ENCODE results near the gene TBC1D24. TPM values are rescaled to one million over a fixed set of nuclear protein-coding genes. Genes with fewer than 3 reads are reported as not detected.
A peak's percentile ranks its signal among the peaks of the same experiment; 100 is the strongest.

The TBC1D24 gene
- total RNA-seq, 2 experiments from 2014 or later, result 18.7 to 23.3 TPM

- no peak overlapping the region for H3K27ac Mint-ChIP-seq
- ATAC-seq (no peak), DNase-seq (no peak)
- CTCF ChIA-PET, result interaction anchor here (0.9 kb wide), 1 partner anchor 17 kb away, joined by 3 read pairs; no protein-coding TSS in a partner anchor
- H3K4me1 Mint-ChIP-seq, result peaks cover 17% of the 10 kb centered on the region
- no peaks in the 10 kb centered on the region for H3K9me3 Mint-ChIP-seq (ENCODE audit: low read depth)
- H3K4me3 Mint-ChIP-seq, result no peak overlapping the region
- H3K36me3 Mint-ChIP-seq, result no peaks in the 10 kb centered on the region
- H3K27me3 Mint-ChIP-seq, result no peaks in the 10 kb centered on the region
These were observed 9.3 kb downstream of the TBC1D24 start for GRCh38 chr16:2483939-2484897.

GRCh38 chr16:2484898-2485508, 10.1 kb downstream of the TBC1D24 start:
- ATAC-seq (no peak), DNase-seq (no peak)
- no peaks in the 10 kb centered on the region for H3K9me3 Mint-ChIP-seq (ENCODE audit: low read depth)
- no peak overlapping the region for H3K27ac Mint-ChIP-seq
- CTCF ChIA-PET, result interaction anchor here (0.9 to 2.1 kb wide), 2 partner anchors 11 to 16 kb away, joined by 3 to 9 read pairs; partner anchors contain the start of gene TBC1D24
- no peaks in the 10 kb centered on the region for H3K36me3 Mint-ChIP-seq
- H3K4me3 Mint-ChIP-seq, result no peak overlapping the region
- H3K27me3 Mint-ChIP-seq, result no peaks in the 10 kb centered on the region
- H3K4me1 Mint-ChIP-seq, result peaks cover 17% of the 10 kb centered on the region

DNA sequence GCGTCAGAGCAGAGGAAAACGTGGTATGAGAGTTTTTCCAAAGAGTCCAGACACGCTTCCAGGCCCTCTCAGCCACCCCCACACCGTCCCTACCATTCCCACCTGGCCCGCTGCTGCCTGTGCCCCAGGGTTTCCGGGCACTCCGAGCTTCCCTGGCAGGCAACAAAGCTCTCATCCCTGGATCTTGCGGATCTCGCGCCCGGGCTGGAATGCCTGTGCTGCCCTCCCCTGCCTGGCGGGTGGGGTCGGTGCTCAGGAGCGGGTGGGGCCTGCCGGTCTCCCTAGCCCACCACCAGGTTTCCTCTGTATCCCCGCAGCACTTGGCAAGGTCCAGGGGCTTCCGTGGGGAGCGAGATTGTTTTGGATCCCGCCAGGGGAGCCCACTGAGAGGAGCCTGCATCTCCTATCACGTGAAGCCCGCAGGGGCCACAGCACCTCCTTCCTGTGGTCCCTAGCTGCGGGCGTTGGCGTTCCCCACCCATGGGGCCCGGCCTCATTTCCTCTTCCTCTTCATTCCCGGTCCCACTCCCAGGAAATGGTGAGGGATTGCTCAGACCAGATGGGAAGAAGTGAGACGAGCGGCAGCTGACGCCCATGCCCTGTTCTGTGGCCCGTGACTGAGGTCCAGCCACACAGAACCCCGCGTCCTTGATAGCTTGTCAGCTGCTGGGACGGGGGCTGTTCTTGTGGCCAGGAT, 11.0 kb downstream of the TBC1D24 start:
- no peaks in the 10 kb centered on the region for H3K9me3 Mint-ChIP-seq (ENCODE audit: low read depth)
- H3K27ac Mint-ChIP-seq, result no peak overlapping the region
- ATAC-seq (no peak), DNase-seq (no peak)
- H3K36me3 Mint-ChIP-seq, result no peaks in the 10 kb centered on the region
- peaks cover 17% of the 10 kb centered on the region for H3K4me1 Mint-ChIP-seq
- H3K27me3 Mint-ChIP-seq, result no peaks in the 10 kb centered on the region
- CTCF ChIA-PET, result interaction anchor here (0.7 to 2.4 kb wide), 6 partner anchors 12 to 146 kb away, joined by 3 to 10 read pairs (median 6); partner anchors contain the start of genes ABCA3 and TBC1D24
- H3K4me3 Mint-ChIP-seq, result no peak overlapping the region

GRCh38 chr16:2486645-2487516, 12.0 kb downstream of the TBC1D24 start:
- peak; percentile 76 for DNase-seq
- ATAC-seq, result peak; percentile 86
- no peak overlapping the region for H3K4me3 Mint-ChIP-seq
- H3K9me3 Mint-ChIP-seq (ENCODE audit: low read depth), result no peaks in the 10 kb centered on the region
- H3K36me3 Mint-ChIP-seq, result no peaks in the 10 kb centered on the region
- no peak overlapping the region for H3K27ac Mint-ChIP-seq
- peaks cover 17% of the 10 kb centered on the region for H3K4me1 Mint-ChIP-seq
- no peaks in the 10 kb centered on the region for H3K27me3 Mint-ChIP-seq
- CTCF ChIA-PET, result interaction anchor here (0.7 to 2.4 kb wide), 7 partner anchors 13 to 182 kb away, joined by 3 to 10 read pairs (median 5); partner anchors contain the start of genes ABCA3 and TBC1D24

DNA sequence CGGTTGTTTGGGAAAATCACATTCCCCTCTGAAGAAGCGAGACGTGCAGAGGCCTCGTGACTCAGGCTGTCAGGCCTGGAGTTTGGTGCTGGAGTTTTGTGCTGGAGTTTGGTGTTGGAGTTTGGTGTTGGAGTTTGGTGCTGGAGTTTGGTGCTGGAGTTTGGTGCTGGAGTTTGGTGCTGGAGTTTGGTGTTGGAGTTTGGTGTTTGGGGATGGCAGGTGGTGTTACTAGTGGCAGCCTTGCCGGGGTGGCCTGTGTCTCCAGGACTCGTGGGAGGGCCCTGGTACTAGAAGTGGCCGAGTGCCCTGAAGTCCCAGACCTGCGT, 12.6 kb downstream of the TBC1D24 start:
- no peak for DNase-seq
- no peak for ATAC-seq
- Mint-ChIP-seq H3K27ac (no peak overlapping the region), H3K36me3 (no peaks in the 10 kb centered on the region), H3K4me1 (peaks cover 17% of the 10 kb centered on the region), H3K4me3 (no peak overlapping the region), H3K9me3 (ENCODE audit: low read depth) (no peaks in the 10 kb centered on the region), H3K27me3 (no peaks in the 10 kb centered on the region)
- CTCF ChIA-PET, result interaction anchor here (1.1 to 2.4 kb wide), 3 partner anchors 13 to 147 kb away, joined by 4 to 10 read pairs (median 8); partner anchors contain the start of gene ABCA3

GRCh38 chr16:2487903-2488531, 13.1 kb downstream of the TBC1D24 start:
- no peak overlapping the region for H3K27ac Mint-ChIP-seq
- DNase-seq (no peak), ATAC-seq (no peak)
- no peaks in the 10 kb centered on the region for H3K9me3 Mint-ChIP-seq (ENCODE audit: low read depth)
- peaks cover 17% of the 10 kb centered on the region for H3K4me1 Mint-ChIP-seq
- H3K27me3 Mint-ChIP-seq, result no peaks in the 10 kb centered on the region
- CTCF ChIA-PET, result interaction anchor here (0.7 to 2.9 kb wide), 7 partner anchors 11 to 148 kb away, joined by 3 to 10 read pairs (median 6); partner anchors contain the start of genes ABCA3 and TBC1D24
- H3K4me3 Mint-ChIP-seq, result no peak overlapping the region
- no peaks in the 10 kb centered on the region for H3K36me3 Mint-ChIP-seq

GRCh38 chr16:2489581-2489980, 14.7 kb downstream of the TBC1D24 start:
- Mint-ChIP-seq H3K9me3 (ENCODE audit: low read depth) (no peaks in the 10 kb centered on the region), H3K4me1 (peaks cover 17% of the 10 kb centered on the region), H3K36me3 (no peaks in the 10 kb centered on the region), H3K27me3 (no peaks in the 10 kb centered on the region), H3K4me3 (no peak overlapping the region), H3K27ac (no peak overlapping the region)
- no peak for DNase-seq
- CTCF ChIA-PET, result interaction anchor here (1.7 to 2.9 kb wide), 3 partner anchors 11 to 15 kb away, joined by 4 to 10 read pairs (median 6); partner anchors contain the start of gene TBC1D24
- no peak for ATAC-seq

GRCh38 chr16:2490190-2491105, 15.5 kb downstream of the TBC1D24 start:
- no peak for ATAC-seq
- Mint-ChIP-seq H3K27ac (no peak overlapping the region), H3K9me3 (ENCODE audit: low read depth) (no peaks in the 10 kb centered on the region), H3K36me3 (no peaks in the 10 kb centered on the region), H3K4me1 (peaks cover 17% of the 10 kb centered on the region), H3K4me3 (no peak overlapping the region), H3K27me3 (no peaks in the 10 kb centered on the region)
- DNase-seq, result no peak
- CTCF ChIA-PET, result interaction anchor here (1.9 to 2.9 kb wide), 2 partner anchors 10 to 13 kb away, joined by 4 to 10 read pairs; no protein-coding TSS in a partner anchor

DNA sequence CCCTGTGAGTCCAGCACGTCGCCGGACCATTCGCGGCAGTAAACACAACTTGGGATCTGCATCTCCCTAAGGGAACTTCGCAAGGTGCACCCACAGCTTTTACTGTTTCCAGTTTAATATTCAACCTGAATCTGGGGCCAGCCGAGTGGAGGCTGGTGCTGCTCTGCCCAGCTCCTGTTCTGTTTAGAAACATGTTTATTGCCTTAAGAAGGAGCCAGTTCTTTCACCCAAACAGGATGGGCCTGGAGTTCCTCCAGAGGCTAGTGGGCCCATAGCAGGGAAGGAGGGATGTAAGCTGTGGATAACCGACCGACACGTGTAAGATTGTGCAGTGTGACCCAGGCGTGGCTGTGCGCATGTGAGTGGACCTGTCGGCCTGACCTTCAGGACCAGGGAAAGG, 17.4 kb downstream of the TBC1D24 start:
- Mint-ChIP-seq H3K4me1 (peaks cover 4% of the 10 kb centered on the region), H3K27me3 (no peaks in the 10 kb centered on the region), H3K36me3 (no peaks in the 10 kb centered on the region), H3K4me3 (no peak overlapping the region), H3K9me3 (ENCODE audit: low read depth) (no peaks in the 10 kb centered on the region), H3K27ac (no peak overlapping the region)
- DNase-seq (no peak), ATAC-seq (no peak)
- CTCF ChIA-PET, result no interaction called here

- Mint-ChIP-seq H3K9me3 (ENCODE audit: low read depth) (no peaks in the 10 kb centered on the region), H3K4me3 (no peak overlapping the region), H3K27ac (no peak overlapping the region), H3K4me1 (no peaks in the 10 kb centered on the region), H3K27me3 (no peaks in the 10 kb centered on the region), H3K36me3 (peaks cover 2% of the 10 kb centered on the region)
- no peak for ATAC-seq
- CTCF ChIA-PET, result no interaction called here
- no peak for DNase-seq
These were observed 18.7 kb downstream of the TBC1D24 start for GRCh38 chr16:2493605-2494004.

GRCh38 chr16:2494616-2495015, 19.7 kb downstream of the TBC1D24 start:
- H3K27me3 Mint-ChIP-seq, result no peaks in the 10 kb centered on the region
- no peak for ATAC-seq
- no peak overlapping the region for H3K4me3 Mint-ChIP-seq
- H3K9me3 Mint-ChIP-seq (ENCODE audit: low read depth), result no peaks in the 10 kb centered on the region
- H3K36me3 Mint-ChIP-seq, result peaks cover 2% of the 10 kb centered on the region
- H3K4me1 Mint-ChIP-seq, result no peaks in the 10 kb centered on the region
- CTCF ChIA-PET, result interaction anchor here (1.5 kb wide), 1 partner anchor 154 kb away, joined by 3 read pairs; the partner anchor contains the start of gene ABCA3
- no peak for DNase-seq
- H3K27ac Mint-ChIP-seq, result no peak overlapping the region

Data from activated CD8-positive, alpha-beta memory T cell treated with anti-CD3 and anti-CD28 coated beads, Interleukin-2, amount 10 ng/mL, durations not matched to agents 7 days and 5 days (primary cell).